Ovary (tissue), 9 donors: ENCODE results near the gene ITPR2. TPM values are rescaled to one million over a fixed set of nuclear protein-coding genes. Genes with fewer than 3 reads are reported as not detected.

Source experiments
- DNase-seq, 5 donors: peaks; one replicate each; pipeline ENCODE4 v3.0.0-alpha.2; 2019 to 2020
- H3K27ac ChIP-seq, 2 donors: fragments of 200-600 bp; one replicate each; pipeline versions ENCODE4 v1.5.1 to v1.8.0; 2019 to 2022
- H3K27me3 ChIP-seq: fragments of 200-600 bp; one replicate; pipeline ENCODE4 v1.8.0; 2022
- H3K36me3 ChIP-seq: fragments of 200-600 bp; sonication (generic); one replicate; pipeline ENCODE4 v1.5.1; 2019
- H3K4me1 ChIP-seq: one replicate; pipeline ENCODE4 v1.8.1; 2013; ENCODE audit warnings: mild to moderate bottlenecking, moderate library complexity; ENCODE audit not compliant: insufficient read depth
- H3K4me3 ChIP-seq: fragments of 200-600 bp; sonication (generic); one replicate; pipeline ENCODE4 v1.5.1; 2017
- H3K9me3 ChIP-seq, 2 donors: fragments of 200-600 bp in 1 of 2; sonication (generic) in 1 of 2; one replicate each; pipeline versions ENCODE4 v1.5.1 to v1.8.1; 2013 to 2019; ENCODE audit warnings: mild to moderate bottlenecking in 1 of 2, moderate library complexity in 1 of 2
- EP300 ChIP-seq: sonication (generic); formaldehyde crosslinking; IDR thresholded peaks from one replicate; pipeline ENCODE4 v1.6.1; 2017; ENCODE audit warnings: antibody characterized with exemption
- POLR2A ChIP-seq: fragments of 450-650 bp; IDR thresholded peaks from one replicate; pipeline ENCODE4 v1.6.1; 2017; ENCODE audit warnings: antibody characterized with exemption, mild to moderate bottlenecking, moderate library complexity
- WGBS, 3 donors: extraction: QIAGEN DNeasy Blood & Tissue Kit in 1 of 3; methylation state at CpG; one replicate each; pipeline versions ENCODE4 v1.1.5 to v1.1.7; 2013 to 2017; 5-methylcytosine and 5-hydroxymethylcytosine counted together
- intact Hi-C, 4 donors: fragments of 100-400 bp; cut with DNase I; formaldehyde crosslinking; loops; one replicate each; pipeline versions ENCODE4 v1.11.0 to v1.15.1; 2022 to 2023
- polyA plus RNA-seq, 2 donors: library from polyadenylated mRNA; stranded (reverse); fragments of 200-250 nt in 1 of 2; fragments of 350-450 nt in 1 of 2; fragmentation: Illumina TruSeq in 1 of 2; extraction: RNeasy Lipid Tissue Mini Kit (QIAGEN cat#74804) in 1 of 2; gene quantifications; one replicate each; pipeline ENCODE4 v1.2.3, GENCODE V29; 2013 to 2014
- total RNA-seq, 7 donors: library from RNA; depleted of rRNA in 2 of 7; stranded (reverse); fragments of >200 nt in 2 of 7; fragmentation: NEBNext Ultra II Directional in 3 of 7; extraction: Animal tissue kit (Norgen Biotek cat#: 25700) in 3 of 7; gene quantifications; one replicate each; pipeline versions ENCODE4 v1.1.0 to v1.2.4, GENCODE V29; 2016 to 2023
- TF ChIP-seq, protein P1 (sequence below), 3 donors: fragments of 450-650 bp in 2 of 3; fragments of 200-600 bp in 1 of 3; IDR thresholded peaks; one replicate each; pipeline versions ENCODE4 v1.5.1 to v1.8.0; 2016 to 2022; ENCODE audit warnings: antibody characterized with exemption in 3 of 3, mild to moderate bottlenecking in 1 of 3
- donor health status: DM: no; HTN: no; CAD: no; lungs with moderate emphysema.
- donor health status: DM: no; HTN: no; CAD: no.
- donor health status: Bipolar disorder and iron deficiency.
- donor health status: DM: yes; HTN: yes; CAD: no.
- donor health status: DM: no; HTN: no; CAD: no.
- donor health status: DM: yes; HTN: yes; CAD: no.

The ITPR2 gene
- total and polyA plus RNA-seq, 9 donors, result 5.9 to 51.1 (median 32.9) TPM

- Histone ChIP-seq H3K36me3 (no peaks in the 10 kb centered on the region), H3K27ac (no peak overlapping the region), H3K4me3 (no peak overlapping the region), H3K4me1 (peaks cover 2% of the 10 kb centered on the region), H3K9me3 (no peaks in the 10 kb centered on the region), H3K27me3 (no peaks in the 10 kb centered on the region)
- 47 to 51% (median 48%) methylated on average over 8 of the region's 8 CpGs for WGBS, 3 donors
- TF ChIP-seq EP300, result no peak
- TF ChIP-seq POLR2A, result no peak
- TF ChIP-seq, protein P1, sequence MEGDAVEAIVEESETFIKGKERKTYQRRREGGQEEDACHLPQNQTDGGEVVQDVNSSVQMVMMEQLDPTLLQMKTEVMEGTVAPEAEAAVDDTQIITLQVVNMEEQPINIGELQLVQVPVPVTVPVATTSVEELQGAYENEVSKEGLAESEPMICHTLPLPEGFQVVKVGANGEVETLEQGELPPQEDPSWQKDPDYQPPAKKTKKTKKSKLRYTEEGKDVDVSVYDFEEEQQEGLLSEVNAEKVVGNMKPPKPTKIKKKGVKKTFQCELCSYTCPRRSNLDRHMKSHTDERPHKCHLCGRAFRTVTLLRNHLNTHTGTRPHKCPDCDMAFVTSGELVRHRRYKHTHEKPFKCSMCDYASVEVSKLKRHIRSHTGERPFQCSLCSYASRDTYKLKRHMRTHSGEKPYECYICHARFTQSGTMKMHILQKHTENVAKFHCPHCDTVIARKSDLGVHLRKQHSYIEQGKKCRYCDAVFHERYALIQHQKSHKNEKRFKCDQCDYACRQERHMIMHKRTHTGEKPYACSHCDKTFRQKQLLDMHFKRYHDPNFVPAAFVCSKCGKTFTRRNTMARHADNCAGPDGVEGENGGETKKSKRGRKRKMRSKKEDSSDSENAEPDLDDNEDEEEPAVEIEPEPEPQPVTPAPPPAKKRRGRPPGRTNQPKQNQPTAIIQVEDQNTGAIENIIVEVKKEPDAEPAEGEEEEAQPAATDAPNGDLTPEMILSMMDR (IDR thresholded peaks at IDR 0.05), result no peak
- no peak for DNase-seq
- intact Hi-C loops, result no loop called here
Observed at GRCh38 chr12:26297396-26298070, 535.5 kb downstream of the ITPR2 start.

GRCh38 chr12:26295001-26295400, 538.0 kb downstream of the ITPR2 start:
- 77 to 81% (median 81%) methylated on average over 4 of the region's 4 CpGs for WGBS, 3 donors
- Histone ChIP-seq H3K27me3 (no peaks in the 10 kb centered on the region), H3K27ac (no peak overlapping the region), H3K4me1 (peaks cover 2% of the 10 kb centered on the region), H3K36me3 (no peaks in the 10 kb centered on the region), H3K9me3 (no peaks in the 10 kb centered on the region), H3K4me3 (no peak overlapping the region)
- no peak for DNase-seq
- intact Hi-C loops, result no loop called here
- TF ChIP-seq POLR2A, result no peak
- TF ChIP-seq, protein P1 (IDR thresholded peaks at IDR 0.05), result no peak
- TF ChIP-seq EP300, result no peak

- Histone ChIP-seq H3K27me3 (no peaks in the 10 kb centered on the region), H3K4me1 (peaks cover 2% of the 10 kb centered on the region), H3K27ac (no peak overlapping the region), H3K4me3 (no peak overlapping the region), H3K36me3 (no peaks in the 10 kb centered on the region), H3K9me3 (no peaks in the 10 kb centered on the region)
- TF ChIP-seq, protein P1 (IDR thresholded peaks at IDR 0.05), result no peak
- no peak for TF ChIP-seq POLR2A
- TF ChIP-seq EP300, result no peak
- DNase-seq, result no peak
- intact Hi-C loops, result no loop called here
- 84 to 93% (median 84%) methylated on average over 2 of the region's 2 CpGs for WGBS, 3 donors
Observed at GRCh38 chr12:26293612-26294011, 539.4 kb downstream of the ITPR2 start.

DNA sequence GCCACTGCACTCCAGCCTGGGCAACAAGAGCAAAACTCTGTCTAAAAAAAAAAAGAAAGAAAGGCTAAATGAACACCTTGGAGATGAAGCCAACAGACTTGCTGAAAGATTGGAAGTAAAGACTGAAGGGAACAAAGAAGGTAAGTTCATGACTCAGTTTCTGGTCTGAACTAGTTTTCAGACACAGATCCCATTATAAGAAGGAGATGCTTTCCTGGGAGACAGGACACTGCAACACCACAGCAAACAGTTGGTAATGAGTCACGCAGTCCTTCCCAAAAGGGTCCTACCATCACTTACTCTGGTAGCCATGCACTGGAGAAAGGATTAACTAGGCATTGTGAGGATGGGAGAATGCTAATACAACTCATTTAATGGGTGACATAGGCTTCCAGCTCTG, 540.4 kb downstream of the ITPR2 start:
- 92 to 96% (median 96%) methylated on average over 1 of the region's 1 CpG for WGBS, 3 donors
- no peak overlapping the region for H3K4me3 ChIP-seq
- no peak for DNase-seq
- no peaks in the 10 kb centered on the region for H3K9me3 ChIP-seq
- H3K4me1 ChIP-seq, result peaks cover 2% of the 10 kb centered on the region
- no peaks in the 10 kb centered on the region for H3K27me3 ChIP-seq
- no peak overlapping the region for H3K27ac ChIP-seq
- TF ChIP-seq, protein P1 (IDR thresholded peaks at IDR 0.05), result no peak
- no peak for TF ChIP-seq POLR2A
- no peak for TF ChIP-seq EP300
- H3K36me3 ChIP-seq, result no peaks in the 10 kb centered on the region
- intact Hi-C loops, result no loop called here
